ENCODE data around the gene MCC. TPM values are rescaled to one million over a fixed set of nuclear protein-coding genes. Genes with fewer than 3 reads are reported as not detected.

Gene MCC
- total and polyA plus RNA-seq, 12 donors, result 1.8 to 12.6 (median 8.9) TPM

- 77 to 82% (median 77%) methylated on average over 5 of the region's 5 CpGs for WGBS, 4 donors
- Histone ChIP-seq H3K4me1 (replicated peaks in 1 of 2) (peaks cover 0 to 9% of the 10 kb centered on the region in 2 donors), H3K36me3 (replicated peaks in 1 of 2) (no peaks in the 10 kb centered on the region), H3K9me3 (replicated peaks in 1 of 3) (no peaks in the 10 kb centered on the region), H3K4me3 (no peak overlapping the region), H3K27ac (no peak overlapping the region), H3K27me3 (no peaks in the 10 kb centered on the region)
- TF ChIP-seq POLR2A (IDR thresholded peaks at IDR 0.05) (no peak), CTCF (IDR thresholded peaks at IDR 0.05) (no peak)
- DNase-seq, result peak in 1 of 7 donors; percentile 45
- intact Hi-C loops (cut with DNase I), result no loop called here
Observed at GRCh38 chr5:113056988-113057387, 431.3 kb downstream of the MCC start.

DNA sequence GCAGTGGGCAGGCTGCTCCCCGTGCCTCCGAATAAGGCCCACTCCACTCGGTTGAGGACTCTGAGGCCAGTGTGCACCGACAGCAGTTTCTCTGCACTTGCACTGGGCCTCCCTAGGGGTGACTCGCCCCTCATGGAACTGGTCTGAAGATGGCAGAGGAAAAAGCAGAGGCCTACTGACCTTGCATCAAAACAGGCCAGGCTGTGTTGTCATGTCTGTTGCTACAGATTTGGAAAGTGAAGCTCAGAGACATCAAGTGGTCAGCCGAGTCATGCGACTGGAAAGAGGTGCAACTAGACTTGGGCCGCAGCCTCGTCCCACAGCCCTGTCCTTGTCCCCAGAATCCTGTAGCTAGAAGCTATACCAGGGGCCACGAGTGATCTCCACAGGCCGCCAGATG lies 433.4 kb downstream of the MCC start:
- no peaks in the 10 kb centered on the region for H3K27me3 ChIP-seq
- WGBS, 4 donors, result 94 to 98% (median 95%) methylated on average over 7 to 11 of the region's 11 CpGs
- no peak for TF ChIP-seq POLR2A (IDR thresholded peaks at IDR 0.05)
- no peak for TF ChIP-seq CTCF (IDR thresholded peaks at IDR 0.05)
- intact Hi-C loops (cut with DNase I), result no loop called here
- no peak overlapping the region for H3K4me3 ChIP-seq
- no peaks in the 10 kb centered on the region for H3K9me3 ChIP-seq (replicated peaks in 1 of 3)
- peaks cover 0 to 16% of the 10 kb centered on the region in 2 donors for H3K4me1 ChIP-seq (replicated peaks in 1 of 2)
- DNase-seq, result peak in 1 of 7 donors; percentile 30
- H3K36me3 ChIP-seq (replicated peaks in 1 of 2), result no peaks in the 10 kb centered on the region
- H3K27ac ChIP-seq, result no peak overlapping the region

DNA sequence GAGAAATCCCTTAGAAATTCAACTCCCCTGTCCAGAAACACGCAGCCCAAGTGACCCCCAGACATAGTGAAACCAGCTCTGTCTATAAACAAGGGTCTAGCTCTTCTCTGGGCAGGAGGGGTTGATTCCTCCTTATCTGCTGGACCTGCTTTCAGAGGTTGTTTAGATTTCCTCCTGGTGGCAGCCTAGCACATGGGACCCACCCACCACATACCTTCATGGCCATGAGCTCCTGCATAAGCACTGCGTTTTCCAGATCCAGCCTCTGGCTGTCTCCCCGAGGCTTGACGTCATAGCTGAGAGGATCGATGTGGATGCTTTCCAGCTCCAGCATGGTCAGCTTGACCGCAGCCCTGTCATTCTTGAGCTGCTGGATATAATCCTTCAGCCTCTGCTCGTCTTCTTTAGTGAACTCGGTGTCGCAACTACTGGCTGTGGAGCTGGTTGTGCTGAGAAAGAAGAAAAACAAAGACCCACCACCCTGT lies 434.7 kb downstream of the MCC start:
- no peaks in the 10 kb centered on the region for H3K9me3 ChIP-seq (replicated peaks in 1 of 3)
- H3K27ac ChIP-seq, result no peak overlapping the region
- no peaks in the 10 kb centered on the region for H3K36me3 ChIP-seq (replicated peaks in 1 of 2)
- no peak for TF ChIP-seq CTCF (IDR thresholded peaks at IDR 0.05)
- no peak for TF ChIP-seq POLR2A (IDR thresholded peaks at IDR 0.05)
- WGBS, 4 donors, result 94 to 98% (median 94%) methylated on average over 9 of the region's 9 CpGs
- intact Hi-C loops (cut with DNase I), result no loop called here
- no peaks in the 10 kb centered on the region for H3K27me3 ChIP-seq
- peak in 1 of 7 donors; percentile 25 for DNase-seq
- no peak overlapping the region for H3K4me3 ChIP-seq
- peaks cover 0 to 8% of the 10 kb centered on the region in 2 donors for H3K4me1 ChIP-seq (replicated peaks in 1 of 2)

- H3K27ac ChIP-seq, result no peak overlapping the region
- TF ChIP-seq CTCF (IDR thresholded peaks at IDR 0.05), result no peak
- no peak for TF ChIP-seq POLR2A (IDR thresholded peaks at IDR 0.05)
- H3K4me3 ChIP-seq, result no peak overlapping the region
- H3K36me3 ChIP-seq (replicated peaks in 1 of 2), result no peaks in the 10 kb centered on the region
- H3K9me3 ChIP-seq (replicated peaks in 1 of 3), result no peaks in the 10 kb centered on the region
- H3K4me1 ChIP-seq (replicated peaks in 1 of 2), result peaks cover 0 to 20% of the 10 kb centered on the region in 2 donors
- intact Hi-C loops (cut with DNase I), result no loop called here
- no peaks in the 10 kb centered on the region for H3K27me3 ChIP-seq
- WGBS, 4 donors, result 49 to 80% (median 74%) methylated on average over 8 to 10 of the region's 10 CpGs
- DNase-seq, result peak in 5 of 7 donors; percentile 29 to 61 (median 48)
Observed at GRCh38 chr5:113052041-113052795, 436.0 kb downstream of the MCC start.
